GM19023 (cell line): ENCODE results near the gene HMBS.
"Not testable (repeated sequence)": the region's sequence is repeated elsewhere in the genome, so short reads cannot be mapped to it uniquely, and the experiment has no call there.

Experiments used
- ATAC-seq: cut with Tn5 transposase; IDR thresholded peaks from one replicate; pipeline ENCODE4 v1.9.1; 2021; ENCODE audit warnings: mild to moderate bottlenecking, moderate library complexity; ENCODE audit not compliant: unreplicated experiment

The HMBS gene

DNA sequence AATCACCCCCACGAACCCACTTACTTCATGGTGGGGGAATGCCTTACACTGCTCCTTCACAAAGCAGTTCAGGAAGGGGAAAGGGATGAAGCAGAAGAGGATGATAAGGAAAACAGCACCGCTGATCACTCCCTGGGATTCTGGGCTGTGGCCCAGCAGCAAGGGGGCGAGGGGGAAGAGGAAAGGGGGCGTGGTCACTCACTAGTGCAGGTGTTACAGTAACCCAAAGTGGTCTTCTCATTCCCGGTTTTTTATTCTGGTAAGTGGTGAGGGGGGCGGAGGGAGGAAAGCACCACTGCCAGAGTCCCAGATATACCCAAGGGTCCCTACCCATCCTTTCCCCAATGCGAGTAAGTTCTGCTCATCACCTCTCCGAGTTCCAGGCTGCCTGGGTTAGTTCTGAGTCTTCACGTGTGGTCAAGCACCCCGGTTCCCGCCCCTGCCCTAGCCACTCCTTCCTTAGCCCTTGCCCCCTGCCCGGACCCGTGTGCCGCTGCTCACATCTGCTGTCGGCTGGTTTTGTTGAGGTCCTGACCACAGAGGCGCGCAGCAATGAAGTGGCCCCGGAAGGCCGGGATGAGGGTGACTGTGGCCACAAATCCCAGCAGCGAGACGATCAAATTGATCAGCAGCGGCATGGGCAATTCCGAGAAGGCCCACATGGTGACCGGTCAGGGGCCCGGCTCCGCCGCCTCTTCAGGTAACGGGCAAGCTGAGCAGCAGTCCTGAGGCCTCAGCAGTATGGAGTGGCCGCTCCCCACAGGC, 16.5 kb downstream of the HMBS start:
- peak; percentile 23 for ATAC-seq

DNA sequence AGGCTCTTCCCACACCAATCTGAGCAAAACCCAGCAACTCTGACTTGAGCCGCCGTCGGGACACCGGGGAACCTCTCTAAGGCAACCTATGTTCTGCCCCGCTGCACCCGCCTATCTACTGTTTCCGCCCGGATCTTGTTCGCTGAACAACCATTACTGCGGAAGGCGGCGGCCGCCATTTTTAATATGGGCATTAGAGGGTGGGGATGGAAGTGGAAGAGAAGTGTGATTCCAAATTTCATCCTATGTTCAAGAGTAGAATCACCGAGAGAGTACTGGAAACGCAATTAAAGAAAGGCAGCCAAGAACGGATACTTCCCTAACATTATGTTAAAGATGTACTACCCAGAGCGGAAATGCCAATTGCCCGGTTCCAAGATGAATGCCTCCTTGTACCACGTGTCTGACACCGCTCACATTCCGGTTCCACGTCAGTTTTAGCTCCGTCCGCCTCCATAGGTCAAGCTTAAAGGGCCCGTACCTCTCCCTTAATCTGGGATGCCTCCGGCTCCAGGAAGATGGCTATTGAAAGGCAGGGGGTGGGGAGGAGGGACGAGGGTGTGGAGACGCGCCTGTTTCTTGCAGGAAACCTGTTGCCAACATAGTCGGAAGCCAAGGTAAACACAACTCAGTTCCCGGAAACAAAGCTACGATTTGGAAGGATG, 17.2 kb downstream of the HMBS start, which contains the start of gene DPAGT1:
Gene DPAGT1, minus strand, starts transcription at position 95 of the 665 bp plus-strand sequence. CDS start 198 bp downstream, outside the sequence.
- peak; percentile 85 for ATAC-seq

DNA sequence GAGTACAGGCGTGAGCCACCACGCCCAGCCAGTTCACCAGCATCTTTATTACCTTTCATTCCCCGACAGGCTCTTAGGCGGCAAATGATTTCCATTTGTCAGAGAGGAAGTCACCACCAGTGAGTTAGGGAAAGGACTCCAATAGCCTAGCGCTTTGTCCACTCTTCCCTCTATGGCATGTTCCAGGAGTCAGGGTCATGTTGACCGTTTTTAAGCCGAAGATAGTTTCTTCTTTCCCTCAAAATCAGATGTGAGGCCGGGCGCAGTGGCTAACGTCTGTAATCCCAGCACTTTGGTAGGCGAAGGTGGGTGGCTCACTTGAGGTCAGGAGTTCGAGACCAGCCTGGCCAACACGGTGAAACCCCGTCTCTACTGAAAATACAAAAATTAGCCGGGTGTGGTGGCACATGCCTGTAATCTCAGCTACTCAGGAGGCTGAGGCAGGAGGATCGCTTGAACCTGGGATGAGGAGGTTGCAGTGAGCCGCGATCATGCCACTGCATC, 18.5 kb downstream of the HMBS start:
- not testable (repeated sequence) for ATAC-seq

DNA sequence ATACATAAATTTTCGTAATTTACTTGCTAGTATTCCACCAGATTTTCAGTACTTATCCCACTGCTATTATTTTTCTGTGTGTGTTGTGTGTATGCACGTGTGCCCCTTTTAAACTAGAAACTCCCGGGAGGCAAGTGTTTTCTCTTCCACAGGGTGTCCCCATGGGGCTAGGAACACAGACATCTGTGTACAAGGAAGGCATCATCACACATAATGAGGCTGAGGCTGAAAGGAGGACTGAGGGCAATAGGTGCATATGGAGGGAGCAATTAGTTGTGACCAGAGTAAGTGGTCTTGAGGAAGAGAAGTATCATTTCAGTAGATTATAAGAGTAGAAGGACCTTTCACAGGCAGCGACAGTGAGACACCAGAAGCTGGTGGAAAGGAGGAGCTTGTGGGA, 19.1 kb downstream of the HMBS start:
- no peak for ATAC-seq

DNA sequence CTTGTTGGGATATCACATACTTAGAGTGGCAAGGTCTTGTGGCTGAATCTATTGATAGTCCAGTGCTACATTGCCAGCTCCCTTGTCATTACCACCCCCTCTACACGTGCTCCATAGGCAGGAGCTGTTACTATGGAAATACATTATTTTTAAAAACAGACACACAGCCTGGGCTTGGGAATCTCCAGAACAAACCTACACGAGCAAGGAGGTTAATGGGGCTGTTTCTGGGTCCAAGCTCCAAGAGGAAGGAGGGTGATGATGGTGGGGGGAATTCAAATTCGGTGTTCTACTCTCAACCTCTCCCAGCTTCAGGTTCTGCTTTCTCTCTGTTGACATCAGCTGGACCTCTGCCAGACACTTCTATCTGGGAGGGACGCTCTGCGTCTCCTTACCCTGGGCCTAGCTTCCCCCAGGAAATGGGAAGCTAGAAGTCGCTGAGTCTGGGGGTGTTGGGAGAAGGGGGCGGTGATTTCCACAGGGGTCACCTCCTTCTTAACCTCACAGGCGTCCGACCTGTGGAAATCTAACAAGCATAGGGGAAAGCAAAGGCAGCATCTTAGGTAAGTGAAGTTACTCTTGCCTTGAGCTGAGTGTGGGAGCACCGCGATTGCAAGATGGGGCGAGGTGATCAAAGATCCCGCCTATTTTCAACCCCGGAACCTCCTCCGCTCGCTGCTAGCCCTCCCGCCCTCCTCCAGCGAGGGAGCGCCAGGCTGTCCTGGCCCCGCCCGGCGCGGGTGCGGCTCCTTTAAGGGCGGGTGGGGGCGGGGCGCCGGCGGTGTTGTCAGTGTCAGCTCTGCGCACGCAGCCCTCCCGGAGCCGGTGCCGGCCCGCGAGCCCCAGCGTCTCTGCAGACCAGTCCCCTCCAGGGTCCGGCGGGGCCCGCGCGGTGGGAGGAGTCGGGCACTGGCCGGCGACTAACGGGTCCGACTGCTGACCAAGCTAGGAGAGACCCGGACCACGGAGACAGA, 22.2 kb downstream of the HMBS start, which contains the start of gene C2CD2L:
Gene C2CD2L, plus strand, starts transcription at position 781 of the 974 bp plus-strand sequence. CDS start 398 bp downstream, outside the sequence.
- peak; percentile 83 for ATAC-seq

DNA sequence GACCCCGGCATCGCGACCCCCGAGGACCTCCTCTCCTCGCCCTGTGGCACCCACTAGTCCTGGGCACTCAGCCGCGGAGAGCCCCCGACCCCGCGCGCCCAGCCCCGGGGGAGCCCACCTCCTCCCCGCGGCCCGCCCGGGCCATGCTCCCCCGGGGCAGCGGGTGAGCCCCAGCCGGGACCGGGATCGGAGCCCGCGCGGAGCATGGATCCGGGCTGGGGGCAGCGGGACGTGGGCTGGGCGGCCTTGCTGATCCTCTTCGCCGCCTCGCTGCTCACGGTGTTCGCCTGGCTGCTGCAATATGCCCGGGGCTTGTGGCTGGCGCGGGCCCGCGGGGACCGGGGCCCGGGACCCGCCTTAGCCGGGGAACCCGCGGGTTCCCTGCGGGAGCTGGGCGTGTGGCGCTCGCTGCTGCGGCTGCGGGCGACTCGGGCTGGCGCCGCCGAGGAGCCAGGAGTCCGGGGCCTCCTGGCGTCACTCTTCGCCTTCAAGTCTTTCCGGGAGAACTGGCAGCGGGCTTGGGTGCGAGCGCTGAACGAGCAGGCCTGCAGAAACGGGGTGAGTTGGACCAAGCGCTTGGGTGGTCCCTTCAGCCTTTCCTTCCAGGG, 23.0 kb downstream of the HMBS start:
- ATAC-seq: peak; percentile 31

DNA sequence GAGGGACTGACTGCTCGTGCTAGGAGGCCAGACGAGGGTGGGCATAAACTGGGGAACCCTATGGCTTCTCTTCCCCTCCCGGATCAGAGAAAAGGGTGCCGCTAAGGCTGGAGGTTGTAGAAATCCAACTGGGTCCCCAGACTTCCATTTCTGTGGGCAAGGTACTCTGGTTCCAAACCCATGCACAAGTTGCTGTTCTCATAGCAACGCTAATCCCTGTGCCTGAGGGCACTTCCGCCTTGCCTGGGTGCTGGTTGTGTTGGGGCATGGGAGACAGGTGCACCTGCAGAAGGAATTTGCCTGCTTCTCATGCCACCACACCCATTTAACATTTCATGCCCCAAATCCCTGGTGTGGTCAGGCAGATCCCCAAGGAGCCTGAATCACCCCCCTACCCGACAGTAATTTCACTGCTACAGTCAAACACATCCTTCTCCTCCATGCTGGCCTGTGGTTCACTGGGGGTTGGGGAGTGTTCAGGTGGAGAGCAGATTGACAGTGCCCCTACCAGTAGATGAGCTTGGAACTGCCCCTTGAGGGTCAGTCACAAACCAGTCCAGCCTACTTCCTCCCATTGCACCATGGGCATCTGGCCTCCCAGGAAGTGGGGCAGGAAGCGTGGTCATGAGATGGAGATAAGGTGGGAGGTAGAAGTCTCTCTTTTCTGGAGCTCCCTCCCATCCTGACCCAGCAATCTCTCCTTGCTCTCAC, 23.6 kb downstream of the HMBS start:
- ATAC-seq: no peak

DNA sequence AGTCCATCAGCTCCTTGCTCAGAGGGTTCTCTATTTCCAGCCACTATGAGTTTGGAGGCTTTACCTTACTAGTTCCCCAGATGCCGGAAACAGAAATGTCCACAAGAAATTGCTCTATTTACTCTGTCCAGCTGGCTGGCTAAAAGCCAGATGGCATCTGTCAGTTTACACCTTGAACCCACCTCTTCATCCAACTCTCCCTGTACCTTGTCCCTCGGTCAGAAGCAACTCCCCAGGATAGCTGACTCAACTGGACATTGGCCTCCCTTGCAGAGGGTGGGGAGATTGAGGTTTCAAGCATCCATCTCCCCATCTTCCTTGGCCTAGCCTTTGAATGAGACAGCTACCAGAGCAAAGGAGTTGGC, 24.2 kb downstream of the HMBS start:
- ATAC-seq: no peak

DNA sequence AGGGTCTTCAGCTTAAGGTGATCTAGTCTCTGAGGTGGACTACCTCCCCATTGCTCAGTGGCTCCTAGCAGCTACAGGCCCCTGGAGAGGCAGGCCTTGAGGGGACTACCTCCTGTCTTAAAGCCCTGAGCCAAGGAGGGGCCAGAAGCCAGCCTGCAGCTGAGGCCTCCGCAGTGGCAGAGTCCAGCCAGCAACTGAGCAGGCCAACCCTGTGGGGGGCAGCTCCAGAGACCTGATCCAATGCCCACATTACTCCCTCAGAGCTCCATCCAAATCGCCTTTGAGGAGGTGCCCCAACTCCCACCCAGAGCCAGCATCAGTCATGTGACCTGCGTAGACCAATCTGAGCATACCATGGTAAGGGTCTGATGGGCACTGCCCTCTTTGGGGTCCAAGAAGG, 25.2 kb downstream of the HMBS start:
- ATAC-seq: no peak

DNA sequence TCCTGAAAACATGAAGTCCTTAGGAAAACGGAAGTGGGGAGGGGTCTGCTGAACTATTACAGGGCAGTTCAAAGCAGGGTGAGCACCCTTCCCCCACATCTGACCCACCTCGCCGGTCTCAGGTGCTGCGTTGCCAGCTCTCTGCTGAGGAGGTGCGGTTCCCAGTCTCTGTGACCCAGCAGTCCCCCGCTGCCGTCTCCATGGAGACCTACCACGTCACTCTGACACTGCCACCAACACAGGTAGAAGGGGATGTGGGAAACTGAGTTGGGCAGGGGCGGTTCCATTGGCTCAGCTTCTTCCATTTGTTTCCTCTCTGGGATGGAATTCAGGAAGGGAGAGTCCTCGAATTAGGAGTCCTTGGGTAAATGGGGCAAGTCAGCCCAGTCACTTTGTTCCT, 25.8 kb downstream of the HMBS start:
- no peak for ATAC-seq

DNA sequence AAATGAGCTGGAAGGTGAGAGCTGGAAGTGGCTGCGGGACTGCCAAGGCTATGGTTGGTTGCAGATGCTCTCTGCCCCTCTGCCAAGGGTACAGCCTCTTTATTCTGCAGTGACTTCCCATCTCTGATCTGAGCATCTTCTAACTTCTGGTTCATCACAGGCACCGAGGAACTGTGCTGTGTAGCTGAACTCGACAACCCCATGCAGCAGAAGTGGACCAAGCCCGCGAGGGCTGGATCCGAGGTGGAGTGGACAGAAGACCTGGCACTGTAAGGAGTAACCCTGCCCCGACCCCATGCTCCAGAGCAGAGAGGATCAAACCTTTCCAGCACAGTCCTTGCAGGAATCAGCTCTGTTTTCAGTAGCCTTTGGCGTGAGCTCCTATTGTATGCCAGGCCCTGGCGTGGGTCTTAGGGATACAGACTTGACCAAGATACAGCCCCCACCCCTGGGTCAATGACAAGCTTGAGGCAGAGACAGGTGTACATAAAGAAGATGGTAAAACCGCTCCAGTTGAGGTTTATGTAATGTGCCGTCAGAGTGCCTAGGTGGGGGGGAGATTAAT, 26.8 kb downstream of the HMBS start:
- no peak for ATAC-seq

DNA sequence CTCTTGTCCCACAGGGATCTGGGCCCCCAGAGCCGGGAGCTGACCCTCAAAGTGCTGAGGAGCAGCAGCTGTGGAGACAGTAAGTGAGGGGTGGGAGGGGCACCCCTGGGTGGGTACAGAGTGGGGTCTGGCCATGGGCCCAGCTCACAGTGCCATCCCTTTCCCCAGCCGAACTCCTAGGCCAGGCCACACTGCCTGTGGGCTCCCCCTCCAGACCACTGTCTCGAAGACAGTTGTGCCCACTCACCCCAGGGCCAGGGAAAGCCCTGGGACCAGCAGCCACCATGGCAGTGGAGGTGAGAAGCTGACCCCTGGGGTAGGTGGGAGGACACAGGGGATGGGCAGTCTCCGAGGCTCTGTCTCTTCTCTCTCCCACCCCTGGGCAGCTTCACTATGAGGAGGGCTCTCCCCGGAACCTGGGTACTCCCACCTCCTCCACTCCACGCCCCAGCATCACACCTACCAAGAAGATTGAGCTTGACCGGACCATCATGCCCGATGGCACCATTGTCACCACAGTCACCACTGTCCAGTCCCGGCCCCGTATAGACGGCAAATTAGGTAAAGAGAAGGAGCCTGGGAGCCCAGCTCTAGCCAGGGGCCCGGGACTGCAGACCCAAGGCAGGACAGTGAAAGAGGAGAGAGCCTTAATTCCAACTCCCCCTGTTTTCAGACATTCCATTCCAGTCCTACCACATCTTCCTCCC, 27.8 kb downstream of the HMBS start:
- no peak for ATAC-seq

DNA sequence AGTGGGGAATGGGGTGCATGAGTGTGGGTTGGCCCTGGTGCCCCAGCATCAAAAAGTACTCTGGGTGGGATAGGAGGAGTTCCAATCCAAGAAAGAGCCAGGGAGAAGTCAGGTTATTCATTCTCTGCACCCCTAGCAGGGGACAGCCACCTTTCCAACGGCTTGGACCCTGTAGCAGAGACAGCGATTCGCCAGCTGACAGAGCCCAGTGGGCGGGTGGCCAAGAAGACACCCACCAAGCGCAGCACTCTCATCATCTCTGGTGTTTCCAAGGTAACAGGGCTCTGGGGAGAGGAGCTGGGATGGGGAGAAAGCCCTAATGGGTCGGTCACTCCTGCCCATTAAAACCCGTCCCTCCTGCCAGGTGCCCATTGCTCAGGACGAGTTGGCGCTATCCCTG, 29.0 kb downstream of the HMBS start:
- ATAC-seq: no peak

DNA sequence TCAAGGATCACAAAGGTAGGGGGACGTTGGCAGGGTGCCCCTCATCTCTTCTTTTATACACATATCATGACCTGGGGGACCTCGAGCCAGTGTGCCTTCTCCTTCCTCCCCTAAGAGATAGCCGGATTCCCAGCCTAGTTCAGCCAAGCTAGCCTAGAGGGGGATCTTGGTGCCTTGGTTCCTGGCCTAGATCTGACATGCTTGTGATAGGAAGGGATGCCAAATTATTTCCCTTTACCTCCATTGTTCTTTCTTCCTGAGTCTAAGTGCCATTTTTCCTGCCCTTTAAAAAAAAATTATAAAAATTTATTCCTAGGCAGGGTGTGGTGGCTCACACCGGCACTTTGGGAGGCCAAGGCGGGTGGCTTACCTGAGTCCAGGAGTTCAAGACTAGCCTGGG, 29.7 kb downstream of the HMBS start:
- ATAC-seq: no peak

DNA sequence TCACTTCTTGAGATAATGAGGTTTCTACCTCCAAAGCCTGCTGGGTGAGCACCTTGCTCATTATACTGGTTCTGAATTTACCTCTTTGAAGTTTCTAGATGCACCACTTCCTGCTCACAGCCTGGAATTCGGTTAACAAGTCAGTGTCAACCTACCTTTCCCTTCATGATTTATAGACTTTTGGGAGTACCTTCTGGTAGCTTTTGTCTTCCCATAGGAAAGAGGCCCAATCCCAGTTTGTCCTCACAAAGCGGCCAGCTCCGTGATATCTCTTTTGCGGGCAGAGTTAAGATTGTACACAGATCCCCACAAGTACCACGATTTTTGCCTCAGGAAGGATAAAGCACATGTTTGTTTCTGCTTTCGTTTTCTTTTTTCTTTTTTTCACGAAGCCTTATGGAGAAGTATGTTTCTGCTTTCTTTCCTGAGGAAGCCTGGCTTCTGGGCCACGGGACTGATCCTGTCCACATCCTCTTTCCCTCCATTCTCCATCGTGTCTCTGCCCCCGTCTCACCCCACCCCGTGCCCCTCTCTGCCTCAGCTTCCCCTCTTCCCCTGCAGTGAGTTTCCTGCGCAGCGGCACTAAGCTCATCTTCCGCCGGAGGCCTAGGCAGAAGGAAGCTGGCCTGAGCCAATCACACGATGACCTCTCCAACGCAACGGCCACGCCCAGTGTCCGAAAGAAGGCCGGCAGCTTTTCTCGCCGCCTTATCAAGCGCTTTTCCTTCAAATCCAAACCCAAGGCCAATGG, 31.0 kb downstream of the HMBS start:
- no peak for ATAC-seq

DNA sequence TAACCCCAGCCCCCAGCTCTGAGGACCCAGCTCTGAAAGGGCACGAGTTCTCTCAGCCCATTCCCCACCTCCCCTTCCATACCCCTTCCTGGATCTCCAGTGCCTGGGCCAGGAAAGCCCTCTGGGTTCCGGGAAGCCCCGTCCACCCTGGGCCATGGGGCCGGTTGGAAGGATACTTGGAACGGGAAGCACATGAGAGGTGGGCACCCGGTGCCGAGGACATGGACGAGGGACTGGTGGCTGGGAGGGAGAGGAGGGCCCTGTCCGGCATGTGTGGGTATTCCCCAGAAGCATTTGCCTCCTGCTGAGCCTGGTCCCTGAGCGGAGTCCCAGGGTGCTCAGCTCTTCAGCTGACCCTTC, 31.5 kb downstream of the HMBS start:
- no peak for ATAC-seq

DNA sequence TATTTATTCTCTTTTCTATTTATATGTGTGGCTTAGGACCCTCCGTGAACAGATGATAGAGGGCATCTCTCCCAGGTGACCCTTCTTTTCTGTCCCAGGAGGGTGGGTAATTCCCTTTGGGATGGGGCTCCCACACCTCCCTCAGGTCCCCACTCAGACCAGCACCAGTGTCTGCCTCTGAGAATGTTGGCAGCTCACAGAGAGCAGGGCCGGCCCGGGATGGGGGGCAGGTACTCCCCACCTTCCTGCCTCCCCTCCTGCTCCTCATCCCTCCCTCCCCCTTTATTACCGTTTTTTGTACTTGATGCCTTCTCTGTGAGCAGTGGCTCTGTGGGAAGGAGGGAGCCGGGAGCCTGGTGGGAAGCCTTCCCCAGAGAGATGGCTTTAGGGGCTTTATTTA, 31.9 kb downstream of the HMBS start:
- no peak for ATAC-seq

DNA sequence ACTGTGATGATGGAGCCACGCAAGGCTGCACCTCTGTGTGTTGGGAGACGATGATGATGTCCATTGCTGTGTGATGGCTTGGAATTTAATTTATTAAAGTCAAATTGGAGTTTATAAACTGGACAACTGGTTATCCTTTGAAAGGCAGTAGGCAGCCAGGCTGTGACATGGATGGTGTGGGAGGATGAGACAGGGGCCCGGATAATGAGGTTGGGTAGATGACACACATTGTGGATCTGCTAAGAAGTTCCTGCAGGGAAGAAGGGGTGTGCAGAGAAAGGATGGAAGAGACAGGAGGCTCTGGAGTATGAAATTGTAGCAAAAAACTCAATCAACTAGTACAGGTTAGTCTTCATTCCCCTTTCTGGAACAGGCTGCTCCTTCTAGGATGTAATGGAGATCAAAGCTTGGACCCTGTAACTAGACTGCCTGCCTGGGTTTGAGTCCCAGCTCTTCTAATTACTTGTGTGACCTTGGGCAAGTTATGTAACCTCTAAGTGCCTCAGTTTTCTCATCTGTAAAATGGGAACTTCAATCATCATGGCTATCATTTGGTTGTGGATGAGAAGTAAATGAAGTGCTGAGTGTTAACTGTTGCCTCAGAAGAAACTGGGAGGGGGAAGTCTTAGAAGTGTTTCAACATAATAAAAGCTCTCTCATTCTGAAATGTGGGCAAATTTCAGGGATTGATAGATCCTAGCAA, 32.5 kb downstream of the HMBS start:
- ATAC-seq: no peak
